Iris pigment epithelial cell (primary cell): Measurements from ENCODE around the gene PTGER3.
A peak's percentile ranks its signal among the peaks of the same experiment; 100 is the strongest.
"Not testable (repeated sequence)": the region's sequence is repeated elsewhere in the genome, so short reads cannot be mapped to it uniquely, and the experiment has no call there.

Source experiments
- DNase-seq: peaks from one replicate; pipeline ENCODE4 v3.0.0-alpha.2; 2011; ENCODE audit warnings: low read depth

The PTGER3 gene

GRCh38 chr1:71002709-71003475 is 44.7 kb downstream of the PTGER3 start:
- DNase-seq: no peak

DNA sequence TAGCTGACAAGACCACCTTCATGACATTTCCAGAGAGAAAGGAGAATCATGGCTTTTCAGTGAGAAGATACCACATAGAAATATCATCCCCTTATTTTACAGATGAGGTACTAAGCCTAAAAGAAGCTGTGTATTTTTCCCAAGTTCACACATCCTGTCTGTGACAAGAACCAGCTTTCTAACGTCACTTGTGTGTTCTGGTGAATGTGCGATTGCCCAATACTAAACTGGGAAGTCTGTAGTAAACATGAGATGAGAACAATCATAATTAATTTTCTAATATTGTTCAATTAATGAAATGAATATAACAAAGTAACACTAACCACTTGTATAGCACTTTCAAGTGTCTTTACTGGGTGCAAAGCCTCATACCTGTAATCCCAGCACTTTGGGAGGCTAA is 46.0 kb downstream of the PTGER3 start:
- no peak for DNase-seq

GRCh38 chr1:70997793-70998192 is 49.8 kb downstream of the PTGER3 start:
- DNase-seq: no peak

- DNase-seq: no peak
Observed at GRCh38 chr1:70994753-70995268, 52.8 kb downstream of the PTGER3 start.

- no peak for DNase-seq
Observed at GRCh38 chr1:70993798-70994197, 53.8 kb downstream of the PTGER3 start.

GRCh38 chr1:70992521-70992920 is 55.1 kb downstream of the PTGER3 start:
- no peak for DNase-seq

DNA sequence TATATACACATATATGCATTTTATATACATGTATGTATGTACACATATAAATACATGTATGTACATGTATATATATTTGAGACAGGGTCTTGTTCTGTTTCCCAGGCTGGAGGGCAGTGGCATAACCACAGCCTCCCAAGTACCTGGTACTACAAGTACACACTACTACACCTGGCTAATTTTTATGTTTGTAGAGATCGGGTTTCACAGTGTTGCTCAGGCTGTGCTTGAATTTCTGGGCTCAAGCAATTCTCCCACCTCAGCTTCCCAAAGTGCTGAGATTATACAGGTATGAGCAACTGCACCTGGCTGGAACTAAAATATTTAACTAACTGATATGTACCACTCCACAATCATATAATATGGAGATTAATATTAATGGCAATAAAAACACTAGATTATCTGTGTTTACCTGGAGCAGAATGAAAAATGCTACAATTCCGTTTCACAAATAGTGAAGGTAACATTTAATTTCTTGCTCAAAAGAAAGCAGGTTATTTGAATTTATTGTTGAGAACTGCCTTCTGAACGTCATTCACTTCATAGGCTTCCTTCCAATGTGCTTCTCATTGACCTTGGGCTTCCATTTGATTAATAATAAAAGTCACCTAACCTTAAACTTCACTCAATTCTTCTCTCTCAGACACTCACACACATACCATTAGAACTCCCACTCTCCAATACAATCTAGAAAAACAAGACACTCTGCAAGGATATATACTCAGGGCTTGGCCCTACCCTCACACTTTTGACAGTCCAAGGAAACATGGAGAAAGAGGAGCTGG is 57.0 kb downstream of the PTGER3 start:
- DNase-seq: no peak

DNA sequence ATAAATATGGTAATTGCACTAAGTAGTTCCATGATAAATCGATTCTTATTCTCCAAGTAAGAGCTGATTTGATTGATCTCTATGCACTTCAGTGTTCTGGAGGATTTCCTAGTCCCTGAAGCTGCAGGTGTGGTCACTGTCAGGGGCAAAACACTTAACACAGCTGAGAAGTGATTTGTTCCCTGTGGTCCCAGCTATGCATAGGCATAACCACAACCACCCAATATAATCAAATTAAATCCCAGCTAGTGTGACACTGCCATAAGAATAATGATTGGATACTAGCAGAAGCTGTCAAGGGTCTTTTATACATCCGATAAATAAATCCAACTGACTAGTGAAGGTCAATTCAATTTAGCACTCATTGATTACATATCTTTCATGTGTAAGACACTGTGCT is 60.1 kb downstream of the PTGER3 start:
- DNase-seq: no peak

- DNase-seq: not testable (repeated sequence)
Observed at GRCh38 chr1:70985776-70986225, 61.8 kb downstream of the PTGER3 start.

DNA sequence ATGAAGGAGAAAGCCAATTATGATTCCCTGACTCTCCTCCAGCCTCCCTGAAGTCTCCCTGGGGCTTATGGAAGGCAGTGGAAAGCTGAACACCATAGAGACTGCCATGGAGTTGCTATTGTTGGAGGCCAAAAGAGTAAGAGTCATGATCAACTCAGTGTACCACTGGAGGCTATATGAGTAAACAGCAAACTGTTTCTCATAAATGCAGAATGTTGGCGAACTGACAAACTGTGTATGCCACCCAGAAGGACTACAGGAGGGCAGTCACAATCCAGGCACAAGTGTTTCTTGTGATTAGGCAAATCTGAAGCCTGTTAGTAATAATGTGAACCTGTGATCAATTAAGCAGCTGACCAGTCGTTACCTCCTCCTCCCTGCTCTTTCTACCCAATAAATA is 62.3 kb downstream of the PTGER3 start:
- not testable (repeated sequence) for DNase-seq

GRCh38 chr1:70980361-70980760 is 67.3 kb downstream of the PTGER3 start:
- no peak for DNase-seq

- no peak for DNase-seq
Observed at GRCh38 chr1:70979881-70980280, 67.7 kb downstream of the PTGER3 start.

DNA sequence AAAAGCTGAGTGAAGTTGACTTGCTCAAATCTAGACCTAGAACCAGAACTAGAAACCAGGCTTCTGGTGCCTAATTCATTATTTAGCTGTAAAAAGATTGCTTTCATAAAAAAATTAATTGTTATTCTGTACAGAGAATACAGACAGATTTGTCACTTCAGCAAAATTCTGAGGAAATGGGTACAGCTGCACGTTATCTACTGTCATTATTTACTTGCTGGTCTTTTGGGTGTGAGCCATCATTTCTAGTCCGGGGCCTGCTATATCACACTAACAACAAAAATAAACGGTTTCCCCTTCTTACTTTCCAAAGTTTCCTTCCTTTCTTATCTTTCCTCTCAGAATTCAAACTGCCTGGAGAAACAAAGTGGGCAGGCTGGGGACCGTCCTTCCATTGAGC is 68.3 kb downstream of the PTGER3 start:
- DNase-seq: no peak

- no peak for DNase-seq
Observed at GRCh38 chr1:70978623-70979022, 69.0 kb downstream of the PTGER3 start.

DNA sequence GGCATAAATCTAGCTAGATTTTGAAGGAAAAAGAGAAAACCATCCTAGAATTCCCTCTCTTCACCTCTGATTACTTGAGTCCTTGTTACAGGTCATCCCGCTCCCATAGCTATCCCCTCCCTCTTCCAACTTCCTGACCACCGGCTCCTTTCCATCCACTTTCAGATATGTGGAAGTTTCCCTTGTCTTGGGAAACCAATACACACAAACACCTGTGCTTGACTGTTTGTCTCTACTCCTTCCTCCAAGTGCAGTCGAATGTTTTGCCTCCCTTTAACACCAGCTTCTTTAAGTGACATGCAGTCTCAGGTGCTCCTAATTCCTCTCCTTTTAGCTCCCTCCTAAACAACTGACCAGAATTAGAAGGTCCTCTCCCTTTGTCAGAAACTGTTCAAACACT is 70.0 kb downstream of the PTGER3 start:
- no peak for DNase-seq

- no peak for DNase-seq
Observed at GRCh38 chr1:70977041-70977440, 70.6 kb downstream of the PTGER3 start.

DNA sequence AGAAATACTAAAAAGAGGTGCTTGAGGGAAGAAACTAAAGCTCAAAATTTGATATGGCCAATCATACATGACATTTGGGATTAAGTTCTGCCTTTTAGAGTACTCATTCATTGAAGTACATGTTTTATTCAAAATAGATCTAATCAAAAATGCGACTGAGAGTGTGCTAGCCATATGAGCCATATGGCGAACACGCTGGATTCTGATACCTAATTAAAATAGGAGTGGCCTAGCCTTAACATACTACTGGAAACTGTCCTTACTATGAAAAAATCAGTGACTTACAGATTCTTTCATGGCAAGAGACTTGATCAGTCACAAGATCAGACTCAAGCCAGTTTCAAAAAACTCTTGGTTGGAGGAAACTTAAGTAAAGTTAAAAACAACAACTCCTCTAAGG is 73.9 kb downstream of the PTGER3 start:
- DNase-seq: no peak

GRCh38 chr1:70970407-70970806 is 77.2 kb downstream of the PTGER3 start:
- no peak for DNase-seq

DNA sequence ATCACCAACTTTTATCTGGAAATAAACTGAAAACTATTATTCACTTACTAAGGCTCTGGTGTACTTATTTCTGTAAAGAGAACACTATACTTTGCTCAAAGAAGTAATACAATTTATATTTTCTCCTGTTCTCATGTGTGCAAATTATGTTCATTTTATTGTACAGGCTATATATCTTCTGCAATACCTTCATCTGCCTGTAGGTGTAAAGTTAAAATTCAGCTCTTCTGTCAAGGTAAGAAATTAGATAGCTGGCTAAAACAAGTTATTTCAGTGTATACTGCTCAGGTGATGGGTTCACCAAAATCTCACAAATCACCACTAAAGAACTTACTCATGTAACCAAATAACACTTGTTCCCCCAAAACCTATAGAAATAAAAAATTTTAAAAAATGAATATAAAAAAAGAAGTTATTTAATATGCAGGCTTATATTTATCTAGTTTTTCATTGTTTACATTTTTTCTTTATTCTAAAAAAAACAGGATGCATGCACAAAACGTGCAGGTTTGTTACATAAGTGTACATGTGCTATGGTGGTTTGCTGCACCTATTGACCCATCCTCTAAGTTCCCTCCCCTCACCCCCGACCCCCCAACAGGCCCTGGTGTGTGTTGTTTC is 81.5 kb downstream of the PTGER3 start:
- peak; percentile 15 for DNase-seq

DNA sequence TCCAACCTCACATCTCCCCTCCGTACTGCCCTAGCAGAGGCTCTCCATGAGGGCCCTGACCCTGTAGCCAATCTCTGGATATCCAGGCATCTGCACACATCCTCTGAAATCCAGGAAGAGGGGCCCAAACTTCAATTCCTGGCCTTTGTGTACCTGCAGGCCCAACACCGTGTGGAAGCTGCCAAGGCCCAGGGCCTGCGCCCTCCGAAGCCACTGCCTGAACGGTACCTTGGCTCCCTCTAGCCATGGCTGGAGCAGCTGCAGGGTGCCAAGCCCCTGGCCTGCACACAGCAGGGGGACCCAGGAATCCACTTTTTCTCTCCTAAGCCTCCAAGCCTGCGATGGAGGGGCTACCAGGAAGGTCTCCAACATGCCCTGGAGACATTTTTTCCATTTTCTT is 84.2 kb downstream of the PTGER3 start:
- no peak for DNase-seq

- no peak for DNase-seq
Observed at GRCh38 chr1:70961374-70961975, 86.1 kb downstream of the PTGER3 start.

GRCh38 chr1:70948396-70949017 is 99.1 kb downstream of the PTGER3 start:
- DNase-seq: no peak
